NCI-H1417 (cell line): ENCODE measurements around the gene UBA3.

Experiments used
- DNase-seq, 3 experiments: peaks; one replicate each; lab custom pipeline; 2025; lab: John Stamatoyannopoulos, UW

The UBA3 gene

GRCh38 chr3:69065318-69065964 is 14.7 kb downstream of the UBA3 start:
- no peak for DNase-seq

GRCh38 chr3:69063636-69064035 is 16.5 kb downstream of the UBA3 start:
- DNase-seq, result no peak

- no peak for DNase-seq
Observed at GRCh38 chr3:69059688-69060087, 20.5 kb downstream of the UBA3 start.

- no peak for DNase-seq
Observed at GRCh38 chr3:69058947-69059224, 21.3 kb downstream of the UBA3 start.

GRCh38 chr3:69058180-69058946 is 21.8 kb downstream of the UBA3 start:
- no peak for DNase-seq

GRCh38 chr3:69052472-69052898 is 27.7 kb downstream of the UBA3 start:
- no peak for DNase-seq

GRCh38 chr3:69051756-69052471 is 28.3 kb downstream of the UBA3 start, which contains the start of gene TMF1:
TMF1 (minus strand) TSS chr3:69052333; CDS start chr3:69052086, 247 bp downstream.
- no peak for DNase-seq

GRCh38 chr3:69048990-69049389 is 31.2 kb downstream of the UBA3 start:
- DNase-seq, result no peak

- no peak for DNase-seq
Observed at GRCh38 chr3:69044608-69045007, 35.6 kb downstream of the UBA3 start.

GRCh38 chr3:69033470-69033869 is 46.7 kb downstream of the UBA3 start:
- no peak for DNase-seq

- no peak for DNase-seq
Observed at GRCh38 chr3:69032737-69033136, 47.4 kb downstream of the UBA3 start.

GRCh38 chr3:69032142-69032541 is 48.0 kb downstream of the UBA3 start:
- no peak for DNase-seq

- DNase-seq, result no peak
Observed at GRCh38 chr3:69031635-69032034, 48.5 kb downstream of the UBA3 start.

GRCh38 chr3:69020857-69021256 is 59.3 kb downstream of the UBA3 start:
- DNase-seq, result no peak

GRCh38 chr3:69020424-69020823 is 59.7 kb downstream of the UBA3 start:
- no peak for DNase-seq

- no peak for DNase-seq
Observed at GRCh38 chr3:69016901-69017300, 63.3 kb downstream of the UBA3 start.

- DNase-seq, result no peak
Observed at GRCh38 chr3:69016102-69016501, 64.1 kb downstream of the UBA3 start.

GRCh38 chr3:69014022-69014580 is 66.1 kb downstream of the UBA3 start:
- DNase-seq, result no peak

- DNase-seq, result peak; percentile 31 to 87 (median 84)
Observed at GRCh38 chr3:69013253-69014021, 66.7 kb downstream of the UBA3 start, which contains the start of gene EOGT. EOGT (minus strand) TSS chr3:69013684; CDS start chr3:69009846, 3,838 bp downstream.

- peak in 1 of 3 experiments; percentile 53 for DNase-seq
Observed at GRCh38 chr3:69012800-69013252, 67.3 kb downstream of the UBA3 start.

GRCh38 chr3:69012100-69012799 is 67.9 kb downstream of the UBA3 start:
- DNase-seq, result peak in 1 of 3 experiments; percentile 5
